IPS-NIHi7 (cell line): ENCODE data around the gene IFI27L2.

ENCODE experiments used
- DNase-seq: peaks from one replicate; pipeline ENCODE4 v3.0.0; 2012; ENCODE audit warnings: mixed read lengths; ENCODE audit errors: extremely low spot score

The IFI27L2 gene

GRCh38 chr14:94123296-94123695, 6.1 kb downstream of the IFI27L2 start:
- DNase-seq = no peak

GRCh38 chr14:94122438-94122837, 7.0 kb downstream of the IFI27L2 start:
- DNase-seq = no peak

GRCh38 chr14:94121485-94121884, 7.9 kb downstream of the IFI27L2 start:
- DNase-seq = no peak

GRCh38 chr14:94120667-94121340, 8.6 kb downstream of the IFI27L2 start:
- no peak for DNase-seq

- no peak for DNase-seq
Observed at GRCh38 chr14:94119071-94119470, 10.3 kb downstream of the IFI27L2 start.

GRCh38 chr14:94117856-94118255, 11.5 kb downstream of the IFI27L2 start:
- DNase-seq = no peak

- no peak for DNase-seq
Observed at GRCh38 chr14:94116701-94117100, 12.7 kb downstream of the IFI27L2 start.

GRCh38 chr14:94115631-94116030, 13.8 kb downstream of the IFI27L2 start:
- DNase-seq = no peak

- DNase-seq = no peak
Observed at GRCh38 chr14:94115058-94115591, 14.3 kb downstream of the IFI27L2 start.

- no peak for DNase-seq
Observed at GRCh38 chr14:94114589-94115057, 14.8 kb downstream of the IFI27L2 start.

GRCh38 chr14:94113908-94114588, 15.4 kb downstream of the IFI27L2 start:
- no peak for DNase-seq

GRCh38 chr14:94113490-94113889, 15.9 kb downstream of the IFI27L2 start:
- no peak for DNase-seq

GRCh38 chr14:94113073-94113472, 16.3 kb downstream of the IFI27L2 start:
- DNase-seq = no peak

- DNase-seq = no peak
Observed at GRCh38 chr14:94112513-94113063, 16.8 kb downstream of the IFI27L2 start.

GRCh38 chr14:94111276-94112095, 17.9 kb downstream of the IFI27L2 start:
- no peak for DNase-seq

GRCh38 chr14:94110552-94111181, 18.7 kb downstream of the IFI27L2 start, which contains the start of gene IFI27:
Gene IFI27, plus strand, starts transcription at chr14:94110736.
- DNase-seq = no peak

- no peak for DNase-seq
Observed at GRCh38 chr14:94109915-94110250, 19.5 kb downstream of the IFI27L2 start.

GRCh38 chr14:94104731-94105130, 24.7 kb downstream of the IFI27L2 start:
- no peak for DNase-seq

GRCh38 chr14:94103554-94104150, 25.8 kb downstream of the IFI27L2 start:
- DNase-seq = no peak

GRCh38 chr14:94102768-94103482, 26.5 kb downstream of the IFI27L2 start:
- DNase-seq = no peak
